Mucosa of descending colon (tissue), 3 donors: ENCODE results near the gene LIMK2. TPM values are rescaled to one million over a fixed set of nuclear protein-coding genes. Genes with fewer than 3 reads are reported as not detected.

Source experiments
- ATAC-seq: fragments of 200-7000 bp; cut with Tn5 transposase; one replicate; pipeline ENCODE4 v1.9.1; 2020; ENCODE audit warnings: mild to moderate bottlenecking, moderate library complexity
- DNase-seq, 3 donors: peaks; one replicate each; pipeline ENCODE4 v3.0.0-alpha.2; 2020
- H3K36me3 ChIP-seq: fragments of 200-600 bp; one replicate; pipeline ENCODE4 v1.8.0; 2021; ENCODE audit warnings: low read depth, mild to moderate bottlenecking
- H3K4me1 ChIP-seq: fragments of 200-600 bp; one replicate; pipeline ENCODE4 v1.8.0; 2021; ENCODE audit warnings: low read depth, mild to moderate bottlenecking
- H3K4me3 ChIP-seq: fragments of 200-600 bp; one replicate; pipeline ENCODE4 v1.8.0; 2021; ENCODE audit warnings: mild to moderate bottlenecking
- H3K9me3 ChIP-seq: fragments of 200-600 bp; one replicate; pipeline ENCODE4 v1.8.0; 2021; ENCODE audit warnings: mild to moderate bottlenecking
- CTCF ChIP-seq: fragments of 200-600 bp; IDR thresholded peaks from one replicate; pipeline ENCODE4 v1.8.0; 2022; ENCODE audit warnings: antibody characterized with exemption, mild to moderate bottlenecking
- intact Hi-C, 2 donors: fragments of 100-400 bp; cut with DNase I in 1 of 2; cut with micrococcal nuclease in 1 of 2; formaldehyde crosslinking; loops; one replicate each; pipeline versions ENCODE4 v1.11.0 to v1.11.1; 2022; cut with DNase I, micrococcal nuclease
- total RNA-seq, 3 donors: library from RNA; stranded (reverse); fragmentation: NEBNext Ultra II Directional in 2 of 3; extraction: Animal tissue kit (Norgen Biotek cat#: 25700) in 2 of 3; gene quantifications; one replicate each; pipeline versions ENCODE4 v1.2.1 to v1.2.4, GENCODE V29; 2021 to 2023
- donor health status: DM: no; HTN: no; CAD: no; lungs with moderate emphysema.
- donor health status: DM: no; HTN: no; CAD: no.
- donor health status: DM: no; HTN: yes; CAD: no.

The LIMK2 gene
- total RNA-seq, 3 donors from 2014 or later: 76.7 to 137 (median 120) TPM

- Histone ChIP-seq H3K36me3 (no peaks in the 10 kb centered on the region), H3K9me3 (no peaks in the 10 kb centered on the region), H3K4me3 (peak within 1 kb of the TSS; percentile 43), H3K4me1 (peaks cover 36% of the 10 kb centered on the region)
- ATAC-seq (peak; percentile 63), DNase-seq (peak; percentile 91 to 98 (median 91))
- intact Hi-C loops: no loop called here
- peak; percentile 71 for TF ChIP-seq CTCF
Measured at GRCh38 chr22:31292236-31292989, 80.3 kb downstream of the LIMK2 start, which contains the start of gene PIK3IP1. PIK3IP1 (minus strand) TSS chr22:31292488; CDS start chr22:31292344, 144 bp downstream.

GRCh38 chr22:31295360-31295759 is 83.3 kb downstream of the LIMK2 start:
- DNase-seq: no peak
- no peak for TF ChIP-seq CTCF
- H3K4me1 ChIP-seq: peaks cover 21% of the 10 kb centered on the region
- no peak overlapping the region for H3K4me3 ChIP-seq
- H3K36me3 ChIP-seq: no peaks in the 10 kb centered on the region
- no peak for ATAC-seq
- no peaks in the 10 kb centered on the region for H3K9me3 ChIP-seq
- intact Hi-C loops: no loop called here

- DNase-seq (no peak), ATAC-seq (peak; percentile 28)
- TF ChIP-seq CTCF: no peak
- H3K9me3 ChIP-seq: no peaks in the 10 kb centered on the region
- H3K36me3 ChIP-seq: no peaks in the 10 kb centered on the region
- H3K4me1 ChIP-seq: peaks cover 21% of the 10 kb centered on the region
- intact Hi-C loops: no loop called here
- no peak overlapping the region for H3K4me3 ChIP-seq
Measured at GRCh38 chr22:31295831-31296657, 83.9 kb downstream of the LIMK2 start.

- Histone ChIP-seq H3K4me3 (no peak overlapping the region), H3K36me3 (no peaks in the 10 kb centered on the region), H3K9me3 (no peaks in the 10 kb centered on the region), H3K4me1 (peaks cover 12% of the 10 kb centered on the region)
- TF ChIP-seq CTCF: no peak
- intact Hi-C loops: no loop called here
- ATAC-seq (peak; percentile 66), DNase-seq (no peak)
Measured at GRCh38 chr22:31300896-31301295, 88.8 kb downstream of the LIMK2 start.

- ATAC-seq: peak; percentile 10
- DNase-seq: no peak
- no peak overlapping the region for H3K4me3 ChIP-seq
Measured at GRCh38 chr22:31302006-31302405, 89.9 kb downstream of the LIMK2 start.

More at GRCh38 chr22:31302006-31302405, 89.9 kb downstream of the LIMK2 start:
- H3K36me3 ChIP-seq: no peaks in the 10 kb centered on the region
- H3K9me3 ChIP-seq: no peaks in the 10 kb centered on the region
- TF ChIP-seq CTCF: no peak
- intact Hi-C loops: no loop called here
- peaks cover 2% of the 10 kb centered on the region for H3K4me1 ChIP-seq
